Measurements from ENCODE around the gene OGT.

OGT gene

DNA sequence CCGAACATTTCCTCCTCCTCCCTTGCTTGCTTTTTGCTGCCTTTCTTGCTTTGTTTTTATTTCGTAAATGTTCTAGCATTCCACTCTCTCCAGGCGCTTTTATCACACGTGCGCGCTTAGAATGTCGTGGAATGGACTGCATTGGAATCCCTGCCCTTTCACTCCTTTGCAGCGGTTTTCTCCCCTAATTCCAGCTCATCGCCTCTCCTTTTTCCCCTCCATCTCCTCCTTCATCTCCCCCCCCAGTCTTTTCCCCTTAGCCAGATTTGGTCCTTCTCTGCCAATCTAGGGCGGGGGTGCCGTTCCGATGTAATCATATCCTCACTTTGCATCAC, 579 bp downstream of the OGT start:
- TF ChIP-seq, protein P1, sequence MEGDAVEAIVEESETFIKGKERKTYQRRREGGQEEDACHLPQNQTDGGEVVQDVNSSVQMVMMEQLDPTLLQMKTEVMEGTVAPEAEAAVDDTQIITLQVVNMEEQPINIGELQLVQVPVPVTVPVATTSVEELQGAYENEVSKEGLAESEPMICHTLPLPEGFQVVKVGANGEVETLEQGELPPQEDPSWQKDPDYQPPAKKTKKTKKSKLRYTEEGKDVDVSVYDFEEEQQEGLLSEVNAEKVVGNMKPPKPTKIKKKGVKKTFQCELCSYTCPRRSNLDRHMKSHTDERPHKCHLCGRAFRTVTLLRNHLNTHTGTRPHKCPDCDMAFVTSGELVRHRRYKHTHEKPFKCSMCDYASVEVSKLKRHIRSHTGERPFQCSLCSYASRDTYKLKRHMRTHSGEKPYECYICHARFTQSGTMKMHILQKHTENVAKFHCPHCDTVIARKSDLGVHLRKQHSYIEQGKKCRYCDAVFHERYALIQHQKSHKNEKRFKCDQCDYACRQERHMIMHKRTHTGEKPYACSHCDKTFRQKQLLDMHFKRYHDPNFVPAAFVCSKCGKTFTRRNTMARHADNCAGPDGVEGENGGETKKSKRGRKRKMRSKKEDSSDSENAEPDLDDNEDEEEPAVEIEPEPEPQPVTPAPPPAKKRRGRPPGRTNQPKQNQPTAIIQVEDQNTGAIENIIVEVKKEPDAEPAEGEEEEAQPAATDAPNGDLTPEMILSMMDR (IDR thresholded peaks at IDR 0.05; ENCODE audit: extremely low read depth, missing control alignments): no peak
- DNase-seq (ENCODE audit: low spot score): no peak

DNA sequence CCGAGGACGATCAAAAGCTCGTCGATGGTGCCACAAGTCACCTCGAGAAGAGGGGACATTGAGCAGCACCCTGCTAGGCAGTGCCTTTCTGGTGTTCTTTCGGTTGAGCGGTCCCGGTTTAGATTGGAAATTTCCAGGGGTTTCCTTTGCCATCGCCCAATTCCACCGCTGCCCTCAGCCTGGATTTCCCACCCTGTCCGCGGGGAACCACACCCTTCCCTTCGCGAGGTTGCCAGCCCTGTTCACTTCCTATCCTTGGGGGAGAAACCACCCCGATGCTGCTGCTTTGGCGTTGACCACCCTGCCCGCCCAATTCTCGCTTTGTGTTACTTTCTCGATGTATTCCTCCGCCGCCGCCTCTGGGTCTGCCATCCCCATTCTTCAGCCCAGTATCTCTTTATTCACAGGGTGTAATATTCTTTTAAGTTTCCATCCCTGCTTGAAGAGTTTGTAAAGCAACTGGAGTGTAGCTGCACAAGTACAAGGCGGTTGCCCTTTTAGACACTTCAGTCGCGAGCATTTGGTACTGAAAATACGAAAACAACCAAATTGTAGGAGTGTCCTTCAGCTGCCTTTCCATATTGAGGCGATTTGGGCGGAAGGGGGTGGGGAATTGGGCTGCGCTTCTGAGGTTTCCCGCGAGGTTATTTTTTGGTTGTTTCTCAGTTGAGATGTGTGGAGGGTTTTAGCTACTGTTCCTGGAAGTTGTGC, 1.1 kb downstream of the OGT start:
- TF ChIP-seq, protein P1 (IDR thresholded peaks at IDR 0.05; ENCODE audit: extremely low read depth, missing control alignments): no peak
- DNase-seq (ENCODE audit: low spot score): no peak

DNA sequence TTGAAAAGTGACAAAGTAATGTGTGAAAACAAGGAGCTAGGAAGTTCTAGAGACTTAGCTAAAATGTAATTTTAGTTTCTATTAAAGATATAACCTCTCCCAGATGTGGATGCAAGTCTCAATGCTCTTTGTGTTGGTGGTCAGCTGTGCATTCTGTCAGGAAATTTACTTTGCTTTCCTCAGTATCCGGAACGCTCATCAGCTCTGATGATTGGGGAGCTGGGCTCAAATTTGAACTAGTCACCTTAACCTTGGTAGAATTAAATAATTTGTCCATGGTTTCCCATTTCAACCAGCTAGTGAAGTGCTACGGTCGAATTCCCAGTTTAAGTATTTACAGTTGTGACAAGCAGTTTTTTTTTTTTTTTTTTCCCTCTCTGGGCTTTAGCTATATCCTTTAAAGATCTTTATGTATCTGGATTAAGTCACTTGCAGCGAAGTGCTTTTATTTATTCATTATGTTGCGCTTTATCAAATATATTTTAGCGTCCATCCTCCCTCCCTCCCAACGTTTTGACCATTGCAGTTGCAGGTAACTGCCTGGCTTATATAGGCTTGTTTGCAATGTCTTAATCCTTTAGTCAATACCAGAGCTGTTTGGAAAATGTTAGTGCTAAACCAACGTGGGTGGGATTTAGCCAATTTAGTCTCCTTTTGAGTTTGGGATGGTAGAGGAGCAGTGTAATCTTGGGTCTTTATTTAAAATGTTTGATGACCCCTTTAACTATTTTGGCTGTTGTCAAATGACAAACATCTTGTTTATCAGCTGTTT, 2.1 kb downstream of the OGT start:
- TF ChIP-seq, protein P1 (IDR thresholded peaks at IDR 0.05; ENCODE audit: extremely low read depth, missing control alignments): no peak
- no peak for DNase-seq (ENCODE audit: low spot score)

DNA sequence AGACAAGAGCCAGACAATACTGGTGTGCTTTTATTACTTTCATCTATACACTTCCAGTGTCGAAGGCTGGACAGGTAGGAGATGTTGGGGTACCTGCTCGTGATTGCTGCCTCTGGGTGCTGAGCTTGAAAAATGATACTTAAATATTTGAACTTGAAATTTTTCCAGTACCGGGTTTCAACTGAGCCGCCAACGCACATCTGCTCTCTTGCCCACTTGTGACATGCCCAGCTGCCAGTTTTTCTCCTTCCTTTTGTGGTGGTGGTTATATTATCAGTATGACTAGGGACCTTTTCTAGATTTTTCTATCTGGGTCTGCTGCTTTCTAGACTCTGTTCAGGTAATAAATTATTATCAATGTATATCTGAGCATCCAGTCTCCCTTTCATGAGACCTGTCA, 3.4 kb downstream of the OGT start:
- TF ChIP-seq, protein P1 (IDR thresholded peaks at IDR 0.05; ENCODE audit: extremely low read depth, missing control alignments): no peak
- no peak for DNase-seq (ENCODE audit: low spot score)

DNA sequence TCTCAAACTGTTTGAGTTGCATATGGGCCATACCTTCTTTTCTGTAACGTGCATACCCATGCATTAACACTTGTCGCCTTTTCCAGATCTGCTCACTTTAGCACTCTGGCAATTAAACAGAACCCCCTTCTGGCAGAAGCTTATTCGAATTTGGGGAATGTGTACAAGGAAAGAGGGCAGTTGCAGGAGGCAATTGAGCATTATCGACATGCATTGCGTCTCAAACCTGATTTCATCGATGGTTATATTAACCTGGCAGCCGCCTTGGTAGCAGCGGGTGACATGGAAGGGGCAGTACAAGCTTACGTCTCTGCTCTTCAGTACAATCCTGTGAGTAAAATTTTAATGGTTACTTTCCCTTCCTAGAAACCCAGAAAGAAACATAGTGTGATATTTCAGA, 4.8 kb downstream of the OGT start:
- no peak for DNase-seq (ENCODE audit: low spot score)
- TF ChIP-seq, protein P1 (IDR thresholded peaks at IDR 0.05; ENCODE audit: extremely low read depth, missing control alignments): no peak

DNA sequence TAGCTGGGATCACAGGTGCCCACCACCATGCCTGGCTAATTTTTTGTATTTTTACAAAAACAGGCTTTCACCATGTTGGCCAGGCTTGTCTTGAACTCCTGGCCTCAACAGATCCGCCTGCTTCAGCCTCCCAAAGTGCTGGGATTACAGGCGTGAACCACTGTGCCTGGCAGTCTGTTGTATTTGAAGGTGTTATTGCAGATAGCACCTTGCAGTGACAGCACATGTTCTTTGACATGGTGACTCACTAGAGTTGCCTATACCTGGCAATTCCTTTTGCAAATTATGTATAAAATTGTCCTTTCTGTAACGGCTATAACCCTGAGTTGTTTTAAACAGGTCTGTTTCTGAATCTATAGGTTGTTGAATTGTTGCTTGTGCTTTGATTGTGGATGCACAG, 7.9 kb downstream of the OGT start:
- TF ChIP-seq, protein P1 (IDR thresholded peaks at IDR 0.05; ENCODE audit: extremely low read depth, missing control alignments): no peak
- no peak for DNase-seq (ENCODE audit: low spot score)

DNA sequence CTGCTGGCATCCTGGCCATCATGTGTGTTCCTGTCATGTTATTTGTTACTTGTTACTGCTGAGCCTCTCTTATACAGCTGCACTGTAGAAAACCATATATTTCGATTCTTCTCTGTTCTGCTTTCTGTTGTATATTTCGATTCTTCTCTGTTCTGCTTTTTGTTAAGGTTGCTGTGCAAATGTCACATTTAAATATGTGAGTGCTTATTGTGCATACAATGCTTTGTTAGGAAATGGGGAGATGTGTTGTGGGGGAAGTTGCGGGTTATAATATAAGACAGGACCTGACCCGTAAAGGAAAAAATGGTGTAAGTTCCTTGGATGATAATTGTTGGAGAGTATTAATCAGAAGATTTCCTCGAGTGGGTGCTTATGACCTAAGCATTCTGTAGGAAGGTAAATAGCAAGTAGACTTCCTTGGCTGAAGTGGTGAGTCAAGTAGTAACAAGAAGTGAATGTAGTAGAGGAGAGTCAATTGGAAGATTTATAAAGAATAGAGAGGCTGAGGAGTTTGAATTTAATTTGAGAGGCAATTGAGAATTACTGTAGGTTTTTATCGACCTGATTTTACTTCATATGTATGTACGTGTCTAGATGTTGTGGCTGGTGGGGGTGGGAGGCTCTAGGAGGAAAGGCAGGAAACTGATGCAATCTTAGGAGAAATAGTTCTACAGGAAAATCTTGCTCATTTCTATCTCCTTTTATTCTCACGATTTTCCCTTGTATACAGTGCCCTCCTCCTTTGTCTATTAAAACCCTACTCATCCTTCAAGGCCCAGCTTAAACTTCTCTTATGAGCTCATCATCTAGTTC, 8.5 kb downstream of the OGT start:
- peak; percentile 15 for DNase-seq (ENCODE audit: low spot score)
- TF ChIP-seq, protein P1 (IDR thresholded peaks at IDR 0.05; ENCODE audit: extremely low read depth, missing control alignments): no peak

Data from GM20000 (cell line).